ENCODE results near the gene ERC2. TPM values are rescaled to one million over a fixed set of nuclear protein-coding genes. Genes with fewer than 3 reads are reported as not detected.

ERC2 gene
- total and polyA plus RNA-seq, 2 donors (not counting 3 experiments of a cell fraction or from before 2014, with no cell fraction given) = 5.6 to 15.5 TPM

- DNase-seq (ENCODE audit: low read depth, low spot score) (no peak), FAIRE-seq (no peak)
- H3K9ac ChIP-seq (replicated peaks; ENCODE audit: extremely low read depth, insufficient read depth, low read length) = no peak overlapping the region
- intact Hi-C loops (cut with micrococcal nuclease) = no loop called here
- TF ChIP-seq CTCF (IDR thresholded peaks at IDR 0.05; ENCODE audit: extremely low read depth in 1 of 2, insufficient read depth in 1 of 2, low read depth in 1 of 2, low read length in 2 of 2) = no peak
- H4K20me1 ChIP-seq (replicated peaks; ENCODE audit: control insufficient read depth, extremely low read depth, insufficient read depth, low read length) = no peaks in the 10 kb centered on the region
- no peaks in the 10 kb centered on the region for H3K79me2 ChIP-seq (ENCODE audit: control insufficient read depth, insufficient read depth, low read length)
- no TSS peak for BruUV-seq (replicated peaks)
- ChIA-PET CTCF (interaction anchor here (1.3 kb wide), 1 partner anchor 189 kb away, joined by 4 read pairs; no protein-coding TSS in a partner anchor), POLR2A (no interaction called here)
- H3K4me3 ChIP-seq (replicated peaks in 1 of 3; ENCODE audit: insufficient read depth in 1 of 3, low read depth in 1 of 3, low read length in 3 of 3) = no peak overlapping the region
- no peaks in the 10 kb centered on the region for H3K9me1 ChIP-seq (replicated peaks; ENCODE audit: control insufficient read depth, extremely low read depth, insufficient read depth, low read length)
- no peaks in the 10 kb centered on the region for H3K36me3 ChIP-seq (ENCODE audit: control insufficient read depth in 2 of 2, extremely low read depth in 1 of 2, insufficient read depth in 2 of 2, low read length in 2 of 2)
- H3K4me1 ChIP-seq (ENCODE audit: control insufficient read depth, extremely low read depth, insufficient read depth, low read length) = peaks cover 8% of the 10 kb centered on the region
- dilution Hi-C loops (cut with MboI; ENCODE audit: extremely low pct_ligation_motif_present, low sequenced_read_pairs) = no loop called here
- no peak overlapping the region for H2AFZ ChIP-seq (ENCODE audit: low read depth, low read length)
- no peak overlapping the region for H3K4me2 ChIP-seq (ENCODE audit: insufficient read depth, low read length)
- H3K27ac ChIP-seq (ENCODE audit: insufficient read depth, low read depth, low read length) = no peak overlapping the region
- no peaks in the 10 kb centered on the region for H3K27me3 ChIP-seq (ENCODE audit: control insufficient read depth in 2 of 2, insufficient read depth in 2 of 2, low read length in 2 of 2)
- H3K9me3 ChIP-seq (replicated peaks; ENCODE audit: control insufficient read depth, insufficient read depth, low read length) = no peaks in the 10 kb centered on the region
These were observed 407.6 kb downstream of the ERC2 start for GRCh38 chr3:56060521-56061278.

GRCh38 chr3:56059731-56060130 is 408.5 kb downstream of the ERC2 start:
- no peak overlapping the region for H3K4me3 ChIP-seq (replicated peaks in 1 of 3; ENCODE audit: insufficient read depth in 1 of 3, low read depth in 1 of 3, low read length in 3 of 3)
- no peak for TF ChIP-seq GATA2 (IDR thresholded peaks at IDR 0.05; ENCODE audit: insufficient read depth, insufficient read length, low read depth, low read length)
- TF ChIP-seq MAX (IDR thresholded peaks at IDR 0.05; ENCODE audit: insufficient read depth, insufficient read length) = no peak
- TF ChIP-seq MYC (IDR thresholded peaks at IDR 0.05; ENCODE audit: low read depth, low read length) = no peak
- no peak for TF ChIP-seq POLR2AphosphoS5 (IDR thresholded peaks at IDR 0.05; ENCODE audit: insufficient read depth, low read depth, low read length)
- no peak for TF ChIP-seq EZH2 (IDR thresholded peaks at IDR 0.05; ENCODE audit: borderline replicate concordance, low read depth, low read length, severe bottlenecking)
- no peaks in the 10 kb centered on the region for H4K20me1 ChIP-seq (replicated peaks; ENCODE audit: control insufficient read depth, extremely low read depth, insufficient read depth, low read length)
- no TSS peak for BruUV-seq (replicated peaks)
- intact Hi-C loops (cut with micrococcal nuclease) = no loop called here
- ChIA-PET CTCF (interaction anchor here (0.9 to 1.3 kb wide), 3 partner anchors 9 to 190 kb away, joined by 3 to 4 read pairs (median 4); no protein-coding TSS in a partner anchor), POLR2A (no interaction called here)
- H3K9ac ChIP-seq (replicated peaks; ENCODE audit: extremely low read depth, insufficient read depth, low read length) = no peak overlapping the region
- peaks cover 7% of the 10 kb centered on the region for H3K4me1 ChIP-seq (ENCODE audit: control insufficient read depth, extremely low read depth, insufficient read depth, low read length)
- FAIRE-seq (peak; percentile 15), DNase-seq (ENCODE audit: low read depth, low spot score) (no peak)
- no peaks in the 10 kb centered on the region for H3K36me3 ChIP-seq (ENCODE audit: control insufficient read depth in 2 of 2, extremely low read depth in 1 of 2, insufficient read depth in 2 of 2, low read length in 2 of 2)
- no peaks in the 10 kb centered on the region for H3K27me3 ChIP-seq (ENCODE audit: control insufficient read depth in 2 of 2, insufficient read depth in 2 of 2, low read length in 2 of 2)
- no peaks in the 10 kb centered on the region for H3K79me2 ChIP-seq (ENCODE audit: control insufficient read depth, insufficient read depth, low read length)
- no peaks in the 10 kb centered on the region for H3K9me3 ChIP-seq (replicated peaks; ENCODE audit: control insufficient read depth, insufficient read depth, low read length)
- H3K4me2 ChIP-seq (ENCODE audit: insufficient read depth, low read length) = no peak overlapping the region
- no peak overlapping the region for H3K27ac ChIP-seq (ENCODE audit: insufficient read depth, low read depth, low read length)
- no peaks in the 10 kb centered on the region for H3K9me1 ChIP-seq (replicated peaks; ENCODE audit: control insufficient read depth, extremely low read depth, insufficient read depth, low read length)
- dilution Hi-C loops (cut with MboI; ENCODE audit: extremely low pct_ligation_motif_present, low sequenced_read_pairs) = no loop called here
- no peak overlapping the region for H2AFZ ChIP-seq (ENCODE audit: low read depth, low read length)
